Lung (tissue), 12 donors: ENCODE results near the gene OCEL1. TPM values are rescaled to one million over a fixed set of nuclear protein-coding genes. Genes with fewer than 3 reads are reported as not detected.

Experiments used
- ATAC-seq: fragments of 200-7000 bp; cut with Tn5 transposase; one replicate; pipeline ENCODE4 v1.9.1; 2020; ENCODE audit warnings: moderate number of reproducible peaks; ENCODE audit not compliant: insufficient read depth, low FRiP score
- DNase-seq, 3 donors: peaks; one replicate each; pipeline ENCODE4 v3.0.0-alpha.2; 2013 to 2017
- H3K27ac ChIP-seq, 2 donors: one replicate each; pipeline ENCODE4 v1.5.1; 2013; ENCODE audit warnings: mild to moderate bottlenecking in 2 of 2, moderate library complexity in 2 of 2, control low read depth in 1 of 2, inconsistent platforms in 1 of 2, low read depth in 1 of 2, low read length in 1 of 2
- H3K27me3 ChIP-seq, 3 donors: one replicate each; pipeline ENCODE4 v1.5.1; 2013; ENCODE audit warnings: low read length in 2 of 3; ENCODE audit not compliant: control insufficient read depth in 3 of 3, insufficient read depth in 3 of 3
- H3K36me3 ChIP-seq, 4 donors: one replicate each; pipeline ENCODE4 v1.5.1; 2013; ENCODE audit warnings: low read length in 4 of 4, mild to moderate bottlenecking in 1 of 4, moderate library complexity in 1 of 4; ENCODE audit not compliant: control insufficient read depth in 4 of 4, insufficient read depth in 4 of 4
- H3K4me1 ChIP-seq, 5 donors: one replicate each; pipeline ENCODE4 v1.5.1; 2013; ENCODE audit warnings: low read length in 5 of 5, mild to moderate bottlenecking in 2 of 5, moderate library complexity in 1 of 5; ENCODE audit not compliant: control insufficient read depth in 5 of 5, insufficient read depth in 5 of 5
- H3K4me3 ChIP-seq: one replicate; pipeline ENCODE4 v1.5.1; 2013; ENCODE audit warnings: mild to moderate bottlenecking, control low read depth, moderate library complexity
- H3K9ac ChIP-seq, 2 donors: one replicate each; pipeline ENCODE4 v1.5.1; 2013; ENCODE audit warnings: low read length in 2 of 2, control low read depth in 1 of 2; ENCODE audit not compliant: insufficient read depth in 1 of 2
- H3K9me3 ChIP-seq, 4 donors: one replicate each; pipeline ENCODE4 v1.5.1; 2013; ENCODE audit warnings: low read length in 3 of 4, mild to moderate bottlenecking in 1 of 4, moderate library complexity in 1 of 4; ENCODE audit not compliant: control insufficient read depth in 4 of 4, insufficient read depth in 3 of 4
- CTCF ChIP-seq: IDR thresholded peaks from 2 replicates; pipeline ENCODE4 v1.5.1; 2012; ENCODE audit warnings: mild to moderate bottlenecking; ENCODE audit errors: control extremely low read depth, extremely low read depth
- WGBS, 2 donors: extraction: QIAGEN DNeasy Blood & Tissue Kit; methylation state at CpG; one replicate each; pipeline ENCODE4 v1.1.7; 2013; 5-methylcytosine and 5-hydroxymethylcytosine counted together
- polyA plus RNA-seq, 2 donors: library from polyadenylated mRNA; stranded (reverse); fragments of 200-250 nt; gene quantifications; one replicate each; pipeline ENCODE4 v1.2.1, GENCODE V29; 2013
- total RNA-seq, 2 donors: library from RNA; depleted of rRNA in 1 of 2; stranded (reverse); fragments of >200 nt in 1 of 2; gene quantifications; one replicate each; pipeline ENCODE4 v1.2.1, GENCODE V29; 2014 to 2021
- donor health status: control.
- donor health status: control.
- donor health status: Bipolar disorder and iron deficiency.
- donor health status: healthy.
- donor health status: DM: yes; HTN: yes; CAD: no.

The OCEL1 gene
- total and polyA plus RNA-seq, 4 donors: 9.1 to 39.5 (median 25.3) TPM

GRCh38 chr19:17237747-17238706, 12.0 kb downstream of the OCEL1 start:
- Histone ChIP-seq H3K27me3 (no peaks in the 10 kb centered on the region), H3K27ac (no peak overlapping the region), H3K9ac (no peak overlapping the region), H3K4me3 (no peak overlapping the region), H3K36me3 (peaks cover 0 to 9% (median 6%) of the 10 kb centered on the region in 4 donors), H3K4me1 (peaks cover 0 to 18% (median 4%) of the 10 kb centered on the region in 5 donors), H3K9me3 (no peaks in the 10 kb centered on the region)
- DNase-seq (no peak), ATAC-seq (no peak)
- no peak for TF ChIP-seq CTCF
- WGBS, 2 donors: 94 to 96% methylated on average over 13 of the region's 13 CpGs

GRCh38 chr19:17240062-17240752, 14.2 kb downstream of the OCEL1 start:
- peaks cover 0 to 9% (median 6%) of the 10 kb centered on the region in 4 donors for H3K36me3 ChIP-seq
- no peak overlapping the region for H3K27ac ChIP-seq
- no peak for DNase-seq
- H3K4me3 ChIP-seq: no peak overlapping the region
- peak overlapping the region in 1 of 2 donors; percentile 13 for H3K9ac ChIP-seq
- no peak for TF ChIP-seq CTCF
- H3K4me1 ChIP-seq: peaks cover 0 to 14% (median 9%) of the 10 kb centered on the region in 5 donors
- H3K27me3 ChIP-seq: no peaks in the 10 kb centered on the region
- H3K9me3 ChIP-seq: no peaks in the 10 kb centered on the region
- 64 to 75% methylated on average over 24 of the region's 24 CpGs for WGBS, 2 donors
- no peak for ATAC-seq

GRCh38 chr19:17240826-17241399, 14.9 kb downstream of the OCEL1 start:
- TF ChIP-seq CTCF: no peak
- no peak for DNase-seq

More at GRCh38 chr19:17240826-17241399, 14.9 kb downstream of the OCEL1 start:
- peaks cover 0 to 9% (median 6%) of the 10 kb centered on the region in 4 donors for H3K36me3 ChIP-seq
- peaks cover 0 to 12% (median 8%) of the 10 kb centered on the region in 5 donors for H3K4me1 ChIP-seq
- H3K4me3 ChIP-seq: no peak overlapping the region
- H3K9me3 ChIP-seq: no peaks in the 10 kb centered on the region
- no peaks in the 10 kb centered on the region for H3K27me3 ChIP-seq
- 95 to 97% methylated on average over 6 of the region's 6 CpGs for WGBS, 2 donors
- no peak overlapping the region for H3K9ac ChIP-seq
- H3K27ac ChIP-seq: peak overlapping the region in 1 of 2 donors; percentile 26
- ATAC-seq: no peak
